ENCODE data around the gene AHRR. TPM values are rescaled to one million over a fixed set of nuclear protein-coding genes. Genes with fewer than 3 reads are reported as not detected.
A peak's percentile ranks its signal among the peaks of the same experiment; 100 is the strongest.

Gene AHRR
- polyA plus RNA-seq, 3 donors: 0.15 TPM; not detected in 1

DNA sequence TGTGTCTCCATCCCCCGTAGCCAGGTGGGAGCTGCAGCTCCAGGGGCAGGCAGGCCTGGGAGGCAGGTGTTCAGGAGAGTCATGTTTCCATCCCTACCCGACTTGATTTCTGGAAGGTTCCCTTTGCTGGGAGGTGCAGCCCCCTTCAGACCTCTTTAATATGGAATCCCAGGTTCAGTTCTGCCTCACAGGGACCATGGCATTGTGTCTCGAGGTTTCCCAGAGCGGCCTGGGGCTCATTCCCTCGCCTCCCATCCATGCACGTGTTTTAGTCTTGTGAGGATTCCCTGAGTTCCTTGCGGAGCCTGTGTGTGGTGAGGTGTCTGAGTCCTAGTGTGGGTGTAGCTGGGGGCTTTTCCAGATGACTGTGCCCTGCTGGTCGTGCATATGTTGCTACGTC, 16.5 kb upstream of the AHRR start:
- DNase-seq: no peak
- Histone ChIP-seq H3K27ac (ENCODE audit: low read depth in 1 of 2, low read length in 2 of 2) (no peak overlapping the region), H3K27me3 (ENCODE audit: control insufficient read depth in 2 of 2, insufficient read depth in 2 of 2, low read length in 2 of 2) (no peaks in the 10 kb centered on the region), H2AFZ (ENCODE audit: insufficient read depth, low read depth, low read length, poor library complexity, severe bottlenecking) (no peak overlapping the region), H3K4me3 (replicated peaks in 1 of 3; ENCODE audit: low read depth in 2 of 3, low read length in 3 of 3) (no peak overlapping the region), H3K79me2 (ENCODE audit: insufficient read depth, low read length) (peaks cover 9% of the 10 kb centered on the region), H3K9ac (ENCODE audit: insufficient read depth, low read length, poor library complexity, severe bottlenecking) (no peak overlapping the region), H3K4me2 (replicated peaks; ENCODE audit: extremely low read depth, low read length, poor library complexity, severe bottlenecking) (no peak overlapping the region), H3K4me1 (ENCODE audit: control insufficient read depth in 1 of 2, insufficient read depth in 2 of 2, low read length in 2 of 2) (no peaks in the 10 kb centered on the region), H3K9me3 (replicated peaks in 1 of 2; ENCODE audit: control insufficient read depth in 1 of 2, insufficient read depth in 1 of 2, low read length in 2 of 2) (no peaks in the 10 kb centered on the region), H3K36me3 (replicated peaks in 1 of 2; ENCODE audit: control insufficient read depth in 1 of 2, insufficient read depth in 2 of 2, low read length in 2 of 2) (peaks cover 43 to 56% of the 10 kb centered on the region in 2 donors), H4K20me1 (ENCODE audit: insufficient read depth, low read length) (peaks cover 66% of the 10 kb centered on the region)
- 93% methylated on average over 6 of the region's 9 CpGs for WGBS (ENCODE audit: insufficient coverage)
- no peaks in the 10 kb centered on the region for H3K27me3 Mint-ChIP-seq (ENCODE audit: low read depth in 3 of 3)
- peaks cover 52 to 57% of the 10 kb centered on the region in 2 donors for H3K36me3 Mint-ChIP-seq
- no peak overlapping the region for H3K4me3 Mint-ChIP-seq
- TF ChIP-seq CTCF (IDR thresholded peaks at IDR 0.05): no peak
- no peaks in the 10 kb centered on the region for H3K9me3 Mint-ChIP-seq
- intact Hi-C loops (cut with micrococcal nuclease): no loop called here
- peak overlapping the region in 1 of 7 donors; percentile 37 for H3K27ac Mint-ChIP-seq
- no peaks in the 10 kb centered on the region for H3K4me1 Mint-ChIP-seq

DNA sequence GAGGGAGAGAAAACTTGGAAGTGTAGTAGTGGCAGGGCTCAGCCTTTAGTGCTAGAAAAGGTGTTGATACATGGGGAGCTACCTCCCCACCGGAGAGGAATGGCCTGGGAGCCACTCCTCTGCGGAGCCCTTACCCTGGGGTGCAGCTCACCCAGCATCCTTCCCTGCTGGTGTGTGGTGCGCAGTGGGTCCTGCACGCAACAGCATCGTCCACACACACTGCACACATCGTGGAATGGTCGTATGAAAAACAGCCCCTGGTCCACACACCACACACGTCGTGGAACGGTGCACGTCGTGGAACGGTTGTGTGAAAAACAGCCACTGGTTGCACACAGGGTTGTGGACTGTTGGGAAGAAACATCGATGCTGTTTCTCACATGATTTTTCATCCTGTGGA, 16.1 kb upstream of the AHRR start:
- Histone ChIP-seq H3K4me1 (ENCODE audit: control insufficient read depth in 1 of 2, insufficient read depth in 2 of 2, low read length in 2 of 2) (no peaks in the 10 kb centered on the region), H3K4me2 (replicated peaks; ENCODE audit: extremely low read depth, low read length, poor library complexity, severe bottlenecking) (no peak overlapping the region), H3K27me3 (ENCODE audit: control insufficient read depth in 2 of 2, insufficient read depth in 2 of 2, low read length in 2 of 2) (no peaks in the 10 kb centered on the region), H4K20me1 (ENCODE audit: insufficient read depth, low read length) (peaks cover 70% of the 10 kb centered on the region), H3K9ac (ENCODE audit: insufficient read depth, low read length, poor library complexity, severe bottlenecking) (no peak overlapping the region), H3K27ac (ENCODE audit: low read depth in 1 of 2, low read length in 2 of 2) (no peak overlapping the region), H3K9me3 (replicated peaks in 1 of 2; ENCODE audit: control insufficient read depth in 1 of 2, insufficient read depth in 1 of 2, low read length in 2 of 2) (no peaks in the 10 kb centered on the region), H3K4me3 (replicated peaks in 1 of 3; ENCODE audit: low read depth in 2 of 3, low read length in 3 of 3) (no peak overlapping the region), H3K36me3 (replicated peaks in 1 of 2; ENCODE audit: control insufficient read depth in 1 of 2, insufficient read depth in 2 of 2, low read length in 2 of 2) (peaks cover 47 to 60% of the 10 kb centered on the region in 2 donors), H2AFZ (ENCODE audit: insufficient read depth, low read depth, low read length, poor library complexity, severe bottlenecking) (no peak overlapping the region), H3K79me2 (ENCODE audit: insufficient read depth, low read length) (peaks cover 9% of the 10 kb centered on the region)
- no peak for TF ChIP-seq CTCF (IDR thresholded peaks at IDR 0.05)
- Mint-ChIP-seq H3K36me3 (peaks cover 56 to 61% of the 10 kb centered on the region in 2 donors), H3K9me3 (no peaks in the 10 kb centered on the region), H3K27me3 (ENCODE audit: low read depth in 3 of 3) (no peaks in the 10 kb centered on the region), H3K4me1 (no peaks in the 10 kb centered on the region), H3K4me3 (no peak overlapping the region), H3K27ac (peak overlapping the region in 2 of 7 donors; percentile 23 to 37)
- intact Hi-C loops (cut with micrococcal nuclease): no loop called here
- 95% methylated on average over 8 of the region's 14 CpGs for WGBS (ENCODE audit: insufficient coverage)
- DNase-seq: no peak
